ENCODE data around the gene ESPN. TPM values are rescaled to one million over a fixed set of nuclear protein-coding genes. Genes with fewer than 3 reads are reported as not detected.

Gene ESPN
- total and polyA plus RNA-seq, 2 experiments from 2014 or later, result 31.1 to 65.7 TPM

- no peak overlapping the region for H3K4me2 ChIP-seq
- 90% methylated on average over 20 of the region's 20 CpGs for WGBS (ENCODE audit: low lambda C conversion rate, missing lambda C conversion rate)
- H3K9me2 ChIP-seq (replicated peaks; ENCODE audit: insufficient read depth), result no peaks in the 10 kb centered on the region
- no peak for DNase-seq (ENCODE audit: low spot score)
- no peaks in the 10 kb centered on the region for H3K36me3 ChIP-seq (replicated peaks; ENCODE audit: insufficient read depth, low read depth)
- H3K79me2 ChIP-seq, result no peaks in the 10 kb centered on the region
- no peak overlapping the region for H3K4me3 ChIP-seq
- TF ChIP-seq EZH2phosphoT487 (IDR thresholded peaks at IDR 0.05; ENCODE audit: low read depth, severe bottlenecking, unreplicated experiment), result no peak
- TF ChIP-seq EZH2 (IDR thresholded peaks at IDR 0.05; ENCODE audit: borderline replicate concordance), result no peak
- TF ChIP-seq CTCF (IDR thresholded peaks at IDR 0.05; ENCODE audit: poor library complexity), result no peak
- no peaks in the 10 kb centered on the region for H3K9me3 ChIP-seq (ENCODE audit: low read depth)
- no peaks in the 10 kb centered on the region for H3K27me3 ChIP-seq
- H2AFZ ChIP-seq, result no peak overlapping the region
- no peaks in the 10 kb centered on the region for H3K4me1 ChIP-seq (ENCODE audit: insufficient read depth)
- no peak overlapping the region for H3K27ac ChIP-seq
- no peaks in the 10 kb centered on the region for H4K20me1 ChIP-seq (ENCODE audit: insufficient read depth, poor library complexity, severe bottlenecking)
These were observed 84.8 kb downstream of the ESPN start for GRCh38 chr1:6509220-6509918.

GRCh38 chr1:6509919-6510291 is 85.3 kb downstream of the ESPN start:
- Histone ChIP-seq H3K4me1 (ENCODE audit: insufficient read depth) (no peaks in the 10 kb centered on the region), H3K27me3 (no peaks in the 10 kb centered on the region), H3K36me3 (replicated peaks; ENCODE audit: insufficient read depth, low read depth) (no peaks in the 10 kb centered on the region), H3K4me2 (no peak overlapping the region), H3K4me3 (no peak overlapping the region), H3K27ac (no peak overlapping the region), H3K79me2 (no peaks in the 10 kb centered on the region), H4K20me1 (ENCODE audit: insufficient read depth, poor library complexity, severe bottlenecking) (no peaks in the 10 kb centered on the region), H3K9me2 (replicated peaks; ENCODE audit: insufficient read depth) (no peaks in the 10 kb centered on the region), H3K9me3 (ENCODE audit: low read depth) (no peaks in the 10 kb centered on the region), H2AFZ (no peak overlapping the region)
- WGBS (ENCODE audit: low lambda C conversion rate, missing lambda C conversion rate), result 88% methylated on average over 10 of the region's 10 CpGs
- no peak for DNase-seq (ENCODE audit: low spot score)
- TF ChIP-seq EZH2phosphoT487 (IDR thresholded peaks at IDR 0.05; ENCODE audit: low read depth, severe bottlenecking, unreplicated experiment), result no peak
- no peak for TF ChIP-seq EZH2 (IDR thresholded peaks at IDR 0.05; ENCODE audit: borderline replicate concordance)
- no peak for TF ChIP-seq CTCF (IDR thresholded peaks at IDR 0.05; ENCODE audit: poor library complexity)

- Histone ChIP-seq H4K20me1 (ENCODE audit: insufficient read depth, poor library complexity, severe bottlenecking) (no peaks in the 10 kb centered on the region), H3K79me2 (no peaks in the 10 kb centered on the region), H2AFZ (no peak overlapping the region), H3K9me3 (ENCODE audit: low read depth) (no peaks in the 10 kb centered on the region), H3K36me3 (replicated peaks; ENCODE audit: insufficient read depth, low read depth) (no peaks in the 10 kb centered on the region), H3K27me3 (no peaks in the 10 kb centered on the region), H3K4me3 (no peak overlapping the region), H3K4me1 (ENCODE audit: insufficient read depth) (no peaks in the 10 kb centered on the region), H3K27ac (no peak overlapping the region), H3K9me2 (replicated peaks; ENCODE audit: insufficient read depth) (no peaks in the 10 kb centered on the region), H3K4me2 (no peak overlapping the region)
- 91% methylated on average over 6 of the region's 6 CpGs for WGBS (ENCODE audit: low lambda C conversion rate, missing lambda C conversion rate)
- no peak for TF ChIP-seq EZH2 (IDR thresholded peaks at IDR 0.05; ENCODE audit: borderline replicate concordance)
- TF ChIP-seq CTCF (IDR thresholded peaks at IDR 0.05; ENCODE audit: poor library complexity), result no peak
- no peak for TF ChIP-seq EZH2phosphoT487 (IDR thresholded peaks at IDR 0.05; ENCODE audit: low read depth, severe bottlenecking, unreplicated experiment)
- no peak for DNase-seq (ENCODE audit: low spot score)
These were observed 85.9 kb downstream of the ESPN start for GRCh38 chr1:6510493-6510892.

Small RNAs within 50 kb of the gene (microRNA-seq; reads per million reads assigned to microRNA genes)
- gene MIR4252, result not detected

Small RNAs within 50 kb of the gene (small RNA-seq; reads per million reads assigned to genes)
- not detected for gene MIR4252

Other genes with a start within 250 kb of the ESPN start
- 0.08 and 0.13 TPM in 2 replicates for gene CHD5, start 244.5 kb upstream of the ESPN start, total RNA-seq
- gene CHD5, start 244.5 kb upstream of the ESPN start, polyA plus RNA-seq, result 0.18 TPM in 1 of 2 replicates, not detected in the other
- gene RPL22, start 225.2 kb upstream of the ESPN start, total RNA-seq, result 168 and 188 TPM in 2 replicates
- 103 and 115 TPM in 2 replicates for gene RPL22, start 225.2 kb upstream of the ESPN start, polyA plus RNA-seq
- 14.7 and 29.3 TPM in 2 replicates for gene RNF207, start 218.7 kb upstream of the ESPN start, total RNA-seq
- 28.3 and 30.9 TPM in 2 replicates for gene RNF207, start 218.7 kb upstream of the ESPN start, polyA plus RNA-seq
- 60.1 and 62.4 TPM in 2 replicates for gene ICMT, start 188.8 kb upstream of the ESPN start, total RNA-seq
- 32.2 and 40.3 TPM in 2 replicates for gene ICMT, start 188.8 kb upstream of the ESPN start, polyA plus RNA-seq
- not detected in 2 replicates for gene HES3, start 180.6 kb upstream of the ESPN start, total RNA-seq
- gene HES3, start 180.6 kb upstream of the ESPN start, polyA plus RNA-seq, result not detected in 2 replicates
- 6.9 and 9.1 TPM in 2 replicates for gene GPR153, start 163.7 kb upstream of the ESPN start, total RNA-seq
- 7.1 and 13.5 TPM in 2 replicates for gene GPR153, start 163.7 kb upstream of the ESPN start, polyA plus RNA-seq
- gene ACOT7, start 31.0 kb upstream of the ESPN start, total RNA-seq, result 20.3 and 25.8 TPM in 2 replicates
- gene ACOT7, start 31.0 kb upstream of the ESPN start, polyA plus RNA-seq, result 38.1 and 39.9 TPM in 2 replicates
- gene HES2, start 4.9 kb upstream of the ESPN start, total RNA-seq, result 0.27 and 0.44 TPM in 2 replicates
- gene HES2, start 4.9 kb upstream of the ESPN start, polyA plus RNA-seq, result 0.36 and 1.2 TPM in 2 replicates
- gene TNFRSF25, start 41.4 kb downstream of the ESPN start, total RNA-seq, result 4.8 and 14.0 TPM in 2 replicates
- gene TNFRSF25, start 41.4 kb downstream of the ESPN start, polyA plus RNA-seq, result 7.1 and 16.9 TPM in 2 replicates
- 11.6 and 13.3 TPM in 2 replicates for gene PLEKHG5, start 66.9 kb downstream of the ESPN start, total RNA-seq
- 9.3 and 11.5 TPM in 2 replicates for gene PLEKHG5, start 66.9 kb downstream of the ESPN start, polyA plus RNA-seq
- 21.6 and 25.1 TPM in 2 replicates for gene NOL9, start 129.7 kb downstream of the ESPN start, total RNA-seq
- gene NOL9, start 129.7 kb downstream of the ESPN start, polyA plus RNA-seq, result 7.8 and 13.7 TPM in 2 replicates
- gene TAS1R1, start 130.5 kb downstream of the ESPN start, total RNA-seq, result not detected in 2 replicates
- not detected in 2 replicates for gene TAS1R1, start 130.5 kb downstream of the ESPN start, polyA plus RNA-seq
- 22.9 and 24.3 TPM in 2 replicates for gene ZBTB48, start 155.2 kb downstream of the ESPN start, total RNA-seq
- 24.8 and 25.3 TPM in 2 replicates for gene ZBTB48, start 155.2 kb downstream of the ESPN start, polyA plus RNA-seq
- gene KLHL21, start 178.1 kb downstream of the ESPN start, total RNA-seq, result 17.7 and 20.6 TPM in 2 replicates
- 16.7 and 20.0 TPM in 2 replicates for gene KLHL21, start 178.1 kb downstream of the ESPN start, polyA plus RNA-seq
- gene PHF13, start 189.0 kb downstream of the ESPN start, total RNA-seq, result 10.0 and 11.4 TPM in 2 replicates
- gene PHF13, start 189.0 kb downstream of the ESPN start, polyA plus RNA-seq, result 9.6 and 12.5 TPM in 2 replicates
- 13.0 and 13.2 TPM in 2 replicates for gene THAP3, start 200.1 kb downstream of the ESPN start, total RNA-seq
- 18.9 and 26.5 TPM in 2 replicates for gene THAP3, start 200.1 kb downstream of the ESPN start, polyA plus RNA-seq